Measurements from ENCODE around the gene FAF1.

- no peak for TF ChIP-seq CEBPB (IDR thresholded peaks at IDR 0.05; ENCODE audit: low read depth)
- TF ChIP-seq REST (IDR thresholded peaks at IDR 0.05; ENCODE audit: low read depth), result no peak
- TF ChIP-seq CTCF (IDR thresholded peaks at IDR 0.05 in 2 of 3, conservative IDR thresholded peaks at IDR 0.05 in 1 of 3; ENCODE audit: borderline replicate concordance in 1 of 3, insufficient read depth in 1 of 3, low read depth in 2 of 3, low read length in 2 of 3), result no peak
- no peak for TF ChIP-seq FOSL1 (IDR thresholded peaks at IDR 0.05; ENCODE audit: low read depth)
- no peak for TF ChIP-seq ELF1 (IDR thresholded peaks at IDR 0.05; ENCODE audit: borderline replicate concordance, low read depth)
- TF ChIP-seq POLR2AphosphoS5 (IDR thresholded peaks at IDR 0.05; ENCODE audit: low read depth, low read length), result no peak; the same call in 1 of the 2 replicates
- no peak for TF ChIP-seq SIN3A (IDR thresholded peaks at IDR 0.05; ENCODE audit: low read depth)
These were observed 17.6 kb upstream of the FAF1 start for GRCh38 chr1:50977575-50978143.
